ENCODE measurements around the gene FAM8A1.
A peak's percentile ranks its signal among the peaks of the same experiment; 100 is the strongest.

The FAM8A1 gene, protein sequence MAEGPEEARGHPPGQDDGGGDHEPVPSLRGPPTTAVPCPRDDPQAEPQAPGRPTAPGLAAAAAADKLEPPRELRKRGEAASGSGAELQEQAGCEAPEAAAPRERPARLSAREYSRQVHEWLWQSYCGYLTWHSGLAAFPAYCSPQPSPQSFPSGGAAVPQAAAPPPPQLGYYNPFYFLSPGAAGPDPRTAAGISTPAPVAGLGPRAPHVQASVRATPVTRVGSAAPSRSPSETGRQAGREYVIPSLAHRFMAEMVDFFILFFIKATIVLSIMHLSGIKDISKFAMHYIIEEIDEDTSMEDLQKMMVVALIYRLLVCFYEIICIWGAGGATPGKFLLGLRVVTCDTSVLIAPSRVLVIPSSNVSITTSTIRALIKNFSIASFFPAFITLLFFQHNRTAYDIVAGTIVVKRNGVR

DNA sequence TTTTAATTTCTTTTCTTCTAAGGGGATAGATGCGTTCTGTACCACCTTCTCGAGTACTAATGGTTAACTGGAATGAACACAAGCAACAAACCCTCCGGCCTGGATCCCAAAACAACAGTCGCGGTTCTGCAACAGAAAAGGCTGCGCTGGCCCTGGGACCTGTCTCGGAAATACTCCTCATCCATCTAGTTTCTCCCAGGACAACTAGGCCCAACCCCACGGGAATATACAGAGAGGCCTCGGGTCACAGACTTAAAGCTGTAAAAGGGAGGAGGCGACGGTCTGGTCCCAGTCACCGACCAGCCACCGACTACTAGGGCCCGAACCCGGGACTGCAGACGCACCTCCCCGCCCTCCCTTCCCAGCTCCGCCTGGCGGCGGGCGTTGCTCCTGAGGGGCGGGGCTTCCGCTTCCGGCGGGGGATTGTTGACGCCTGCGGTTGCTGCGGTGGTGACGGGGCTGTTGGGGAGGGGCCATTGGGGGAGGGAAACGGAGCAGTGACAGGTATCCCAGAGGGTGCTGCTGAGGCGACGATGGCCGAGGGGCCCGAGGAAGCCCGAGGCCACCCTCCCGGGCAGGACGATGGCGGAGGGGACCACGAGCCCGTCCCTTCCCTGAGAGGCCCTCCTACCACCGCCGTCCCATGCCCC is at the start of gene FAM8A1:
Gene FAM8A1, plus strand, starts transcription at position 426 of the 650 bp plus-strand sequence. Its CDS starts 108 bp downstream, at position 534.
- H3K4me1 ChIP-seq (ENCODE audit: control insufficient read depth in 1 of 2, insufficient read depth in 2 of 2, low read length in 2 of 2) = peaks cover 0 to 7% of the 10 kb centered on the region in 2 donors
- H3K27me3 ChIP-seq (ENCODE audit: control insufficient read depth in 1 of 2, insufficient read depth in 2 of 2, low read length in 2 of 2) = no peaks in the 10 kb centered on the region
- no peaks in the 10 kb centered on the region for H3K9me3 ChIP-seq (ENCODE audit: control insufficient read depth in 1 of 2, low read length in 2 of 2)
- H3K27ac ChIP-seq (ENCODE audit: low read depth, low read length) = peak within 1 kb of the TSS; percentile 92
- peak within 1 kb of the TSS; percentile 73 to 85 for H3K4me3 ChIP-seq (ENCODE audit: low read depth in 1 of 2, low read length in 2 of 2)
- peaks cover 0 to 16% of the 10 kb centered on the region in 2 donors for H3K36me3 ChIP-seq (ENCODE audit: control insufficient read depth in 1 of 2, insufficient read depth in 2 of 2, low read length in 2 of 2)
- peak within 1 kb of the TSS; percentile 78 to 85 for H3K9ac ChIP-seq (ENCODE audit: low read depth in 1 of 2, low read length in 2 of 2)

DNA sequence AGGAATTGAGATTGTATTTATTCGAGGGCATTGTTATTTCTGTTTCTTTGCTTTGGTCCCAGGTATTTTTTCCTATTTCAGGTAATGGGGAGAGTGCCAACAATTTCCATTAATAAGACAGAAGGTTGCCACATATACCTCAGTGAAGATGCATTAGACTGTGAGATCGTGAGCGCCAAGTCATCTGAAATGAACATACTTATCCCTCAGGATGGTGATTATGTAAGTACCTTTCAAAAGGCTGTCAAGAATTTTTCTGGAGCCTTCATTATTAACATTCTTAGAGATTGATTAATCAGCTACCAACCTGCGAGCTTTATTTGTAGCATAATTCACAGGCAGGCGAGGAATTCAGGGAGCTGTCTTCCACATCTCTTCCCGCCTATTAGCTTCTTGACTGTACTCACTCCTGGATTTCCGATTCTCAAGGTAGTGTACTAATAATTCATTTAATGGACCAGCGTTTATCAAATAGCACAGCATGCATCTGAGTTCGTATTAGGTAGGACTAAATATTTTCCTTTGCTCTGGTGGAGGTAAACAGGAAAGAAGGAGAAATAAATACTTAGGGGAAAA is 48.6 kb upstream of the FAM8A1 start:
- H3K27me3 ChIP-seq (ENCODE audit: control insufficient read depth in 1 of 2, insufficient read depth in 2 of 2, low read length in 2 of 2) = no peaks in the 10 kb centered on the region
- H3K4me1 ChIP-seq (ENCODE audit: control insufficient read depth in 1 of 2, insufficient read depth in 2 of 2, low read length in 2 of 2) = no peaks in the 10 kb centered on the region
- no peak overlapping the region for H3K9ac ChIP-seq (ENCODE audit: low read depth in 1 of 2, low read length in 2 of 2)
- H3K27ac ChIP-seq (ENCODE audit: low read depth, low read length) = no peak overlapping the region
- H3K9me3 ChIP-seq (ENCODE audit: control insufficient read depth in 1 of 2, low read length in 2 of 2) = no peaks in the 10 kb centered on the region
- H3K36me3 ChIP-seq (ENCODE audit: control insufficient read depth in 1 of 2, insufficient read depth in 2 of 2, low read length in 2 of 2) = no peaks in the 10 kb centered on the region
- H3K4me3 ChIP-seq (ENCODE audit: low read depth in 1 of 2, low read length in 2 of 2) = no peak overlapping the region

DNA sequence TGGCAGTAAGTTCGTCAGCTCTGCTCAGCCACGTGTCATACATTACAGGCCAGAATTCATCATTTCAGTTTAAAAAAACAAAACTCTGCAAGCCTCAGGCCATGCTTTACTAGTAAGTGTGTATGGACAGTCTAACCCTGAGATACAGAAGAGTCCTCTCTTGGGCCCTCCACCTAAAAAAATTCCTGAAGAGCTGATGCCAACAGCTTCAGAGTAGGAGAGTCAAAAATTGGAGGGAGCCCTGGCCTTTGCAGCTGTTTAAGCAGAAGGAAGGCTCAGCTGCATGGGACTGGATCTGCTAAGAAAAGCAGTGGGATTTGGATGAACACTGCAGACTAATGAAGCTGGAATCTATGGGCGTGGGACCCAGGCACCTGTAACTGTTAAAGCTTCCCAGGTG is 47.2 kb upstream of the FAM8A1 start:
- no peak overlapping the region for H3K9ac ChIP-seq (ENCODE audit: low read depth in 1 of 2, low read length in 2 of 2)
- H3K4me1 ChIP-seq (ENCODE audit: control insufficient read depth in 1 of 2, insufficient read depth in 2 of 2, low read length in 2 of 2) = no peaks in the 10 kb centered on the region
- no peak overlapping the region for H3K27ac ChIP-seq (ENCODE audit: low read depth, low read length)
- H3K36me3 ChIP-seq (ENCODE audit: control insufficient read depth in 1 of 2, insufficient read depth in 2 of 2, low read length in 2 of 2) = no peaks in the 10 kb centered on the region
- no peak overlapping the region for H3K4me3 ChIP-seq (ENCODE audit: low read depth in 1 of 2, low read length in 2 of 2)
- no peaks in the 10 kb centered on the region for H3K27me3 ChIP-seq (ENCODE audit: control insufficient read depth in 1 of 2, insufficient read depth in 2 of 2, low read length in 2 of 2)
- H3K9me3 ChIP-seq (ENCODE audit: control insufficient read depth in 1 of 2, low read length in 2 of 2) = no peaks in the 10 kb centered on the region

DNA sequence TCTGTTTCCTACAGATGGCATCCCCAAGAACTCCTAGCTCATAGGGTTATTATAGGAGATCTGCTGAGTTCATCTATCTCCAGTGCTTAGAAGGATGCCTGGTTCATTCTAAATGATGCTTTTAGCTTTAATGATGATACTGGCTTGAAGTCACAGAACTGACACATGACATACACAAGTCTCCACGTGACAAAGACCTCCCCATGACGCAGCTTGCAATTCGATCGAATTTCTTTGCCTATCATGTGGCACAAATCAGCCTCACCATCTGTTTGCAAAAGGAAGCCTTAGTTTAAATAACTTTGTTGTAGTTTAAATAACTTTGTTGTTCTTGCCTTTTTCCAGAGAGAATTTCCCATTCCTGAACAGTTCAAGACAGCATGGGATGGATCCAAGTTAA is 44.1 kb upstream of the FAM8A1 start:
- H3K9ac ChIP-seq (ENCODE audit: low read depth in 1 of 2, low read length in 2 of 2) = no peak overlapping the region
- no peaks in the 10 kb centered on the region for H3K27me3 ChIP-seq (ENCODE audit: control insufficient read depth in 1 of 2, insufficient read depth in 2 of 2, low read length in 2 of 2)
- H3K4me1 ChIP-seq (ENCODE audit: control insufficient read depth in 1 of 2, insufficient read depth in 2 of 2, low read length in 2 of 2) = no peaks in the 10 kb centered on the region
- no peaks in the 10 kb centered on the region for H3K36me3 ChIP-seq (ENCODE audit: control insufficient read depth in 1 of 2, insufficient read depth in 2 of 2, low read length in 2 of 2)
- no peak overlapping the region for H3K27ac ChIP-seq (ENCODE audit: low read depth, low read length)
- no peaks in the 10 kb centered on the region for H3K9me3 ChIP-seq (ENCODE audit: control insufficient read depth in 1 of 2, low read length in 2 of 2)
- H3K4me3 ChIP-seq (ENCODE audit: low read depth in 1 of 2, low read length in 2 of 2) = no peak overlapping the region

DNA sequence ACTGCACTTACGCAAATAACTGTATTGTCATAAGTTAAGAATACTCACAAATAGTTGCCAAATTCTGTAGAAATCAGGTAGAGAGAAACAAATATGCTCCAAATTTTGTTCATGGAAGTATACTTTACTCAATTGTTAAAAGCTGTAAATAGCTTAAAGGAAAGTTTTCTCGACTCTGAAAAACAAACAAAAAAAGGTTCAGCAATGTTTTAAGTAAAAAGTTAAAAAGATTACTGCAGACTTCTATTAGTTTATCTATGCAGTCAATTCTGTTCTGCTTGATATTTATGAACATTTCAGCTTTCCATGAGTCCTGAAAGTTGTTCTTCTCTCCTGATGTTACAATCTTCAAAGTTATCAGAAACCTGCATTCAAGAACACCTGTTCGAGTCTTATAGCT is 37.5 kb upstream of the FAM8A1 start:
- no peak overlapping the region for H3K9ac ChIP-seq (ENCODE audit: low read depth in 1 of 2, low read length in 2 of 2)
- H3K9me3 ChIP-seq (ENCODE audit: control insufficient read depth in 1 of 2, low read length in 2 of 2) = peaks cover 3% of the 10 kb centered on the region in 2 donors
- no peak overlapping the region for H3K27ac ChIP-seq (ENCODE audit: low read depth, low read length)
- no peaks in the 10 kb centered on the region for H3K36me3 ChIP-seq (ENCODE audit: control insufficient read depth in 1 of 2, insufficient read depth in 2 of 2, low read length in 2 of 2)
- H3K27me3 ChIP-seq (ENCODE audit: control insufficient read depth in 1 of 2, insufficient read depth in 2 of 2, low read length in 2 of 2) = no peaks in the 10 kb centered on the region
- H3K4me1 ChIP-seq (ENCODE audit: control insufficient read depth in 1 of 2, insufficient read depth in 2 of 2, low read length in 2 of 2) = no peaks in the 10 kb centered on the region
- no peak overlapping the region for H3K4me3 ChIP-seq (ENCODE audit: low read depth in 1 of 2, low read length in 2 of 2)

DNA sequence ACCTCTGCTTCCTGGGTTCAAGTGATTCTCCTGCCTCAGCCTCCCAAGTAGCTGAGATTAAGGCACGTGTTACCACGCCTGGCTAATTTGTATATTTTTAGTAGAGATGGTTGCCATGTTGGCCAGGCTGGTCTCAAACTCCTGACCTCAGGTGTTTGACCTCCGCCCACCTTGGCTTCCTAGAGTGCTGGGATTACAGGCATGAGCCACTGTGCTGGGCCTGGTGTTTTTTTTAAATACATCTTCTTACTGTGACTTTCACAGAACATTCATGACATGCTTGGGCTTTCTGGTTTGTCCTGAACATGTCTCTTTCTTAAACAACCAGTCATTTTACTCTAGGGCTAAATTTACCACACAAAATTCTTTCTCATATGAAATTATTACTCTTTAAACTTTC is 34.7 kb upstream of the FAM8A1 start:
- H3K27ac ChIP-seq (ENCODE audit: low read depth, low read length) = no peak overlapping the region
- no peaks in the 10 kb centered on the region for H3K4me1 ChIP-seq (ENCODE audit: control insufficient read depth in 1 of 2, insufficient read depth in 2 of 2, low read length in 2 of 2)
- H3K9ac ChIP-seq (ENCODE audit: low read depth in 1 of 2, low read length in 2 of 2) = no peak overlapping the region
- H3K27me3 ChIP-seq (ENCODE audit: control insufficient read depth in 1 of 2, insufficient read depth in 2 of 2, low read length in 2 of 2) = no peaks in the 10 kb centered on the region
- peaks cover 3% of the 10 kb centered on the region in 2 donors for H3K9me3 ChIP-seq (ENCODE audit: control insufficient read depth in 1 of 2, low read length in 2 of 2)
- no peaks in the 10 kb centered on the region for H3K36me3 ChIP-seq (ENCODE audit: control insufficient read depth in 1 of 2, insufficient read depth in 2 of 2, low read length in 2 of 2)
- no peak overlapping the region for H3K4me3 ChIP-seq (ENCODE audit: low read depth in 1 of 2, low read length in 2 of 2)

DNA sequence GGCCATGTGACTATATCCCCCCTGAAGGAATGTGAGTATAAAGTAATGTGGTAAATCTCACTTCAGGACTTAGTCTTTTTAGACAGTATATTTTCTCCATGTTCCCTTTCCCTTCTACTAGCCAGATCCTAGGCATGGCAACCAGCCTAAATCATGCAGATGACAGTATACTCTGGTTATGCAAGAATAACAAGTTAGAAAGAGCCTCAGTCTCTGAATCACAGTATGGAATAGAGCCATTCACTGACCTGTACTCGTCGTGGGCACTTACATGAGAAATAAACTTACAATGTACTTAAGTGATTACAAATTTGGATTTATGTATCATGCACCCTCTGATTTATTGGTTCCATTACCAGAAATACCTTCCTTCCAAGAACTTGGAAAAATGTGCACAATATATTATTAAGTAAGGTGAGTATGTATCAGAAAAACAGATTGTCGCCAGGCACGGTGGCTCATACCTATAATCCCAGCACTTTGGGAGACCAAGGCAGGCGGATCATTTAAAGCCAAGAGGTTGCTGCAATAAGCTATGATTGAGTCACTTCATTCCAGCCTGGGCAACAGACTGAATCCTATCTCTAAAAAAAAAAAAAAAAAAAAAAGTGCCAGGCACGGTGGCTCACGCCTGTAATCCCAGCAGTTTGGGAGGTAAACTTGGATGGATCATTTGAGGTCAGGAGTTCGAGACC is 25.1 kb upstream of the FAM8A1 start:
- H3K9ac ChIP-seq (ENCODE audit: low read depth in 1 of 2, low read length in 2 of 2) = no peak overlapping the region
- H3K4me1 ChIP-seq (ENCODE audit: control insufficient read depth in 1 of 2, insufficient read depth in 2 of 2, low read length in 2 of 2) = no peaks in the 10 kb centered on the region
- H3K27ac ChIP-seq (ENCODE audit: low read depth, low read length) = no peak overlapping the region
- H3K9me3 ChIP-seq (ENCODE audit: control insufficient read depth in 1 of 2, low read length in 2 of 2) = peaks cover 7% of the 10 kb centered on the region in 2 donors
- H3K36me3 ChIP-seq (ENCODE audit: control insufficient read depth in 1 of 2, insufficient read depth in 2 of 2, low read length in 2 of 2) = no peaks in the 10 kb centered on the region
- no peaks in the 10 kb centered on the region for H3K27me3 ChIP-seq (ENCODE audit: control insufficient read depth in 1 of 2, insufficient read depth in 2 of 2, low read length in 2 of 2)
- no peak overlapping the region for H3K4me3 ChIP-seq (ENCODE audit: low read depth in 1 of 2, low read length in 2 of 2)

DNA sequence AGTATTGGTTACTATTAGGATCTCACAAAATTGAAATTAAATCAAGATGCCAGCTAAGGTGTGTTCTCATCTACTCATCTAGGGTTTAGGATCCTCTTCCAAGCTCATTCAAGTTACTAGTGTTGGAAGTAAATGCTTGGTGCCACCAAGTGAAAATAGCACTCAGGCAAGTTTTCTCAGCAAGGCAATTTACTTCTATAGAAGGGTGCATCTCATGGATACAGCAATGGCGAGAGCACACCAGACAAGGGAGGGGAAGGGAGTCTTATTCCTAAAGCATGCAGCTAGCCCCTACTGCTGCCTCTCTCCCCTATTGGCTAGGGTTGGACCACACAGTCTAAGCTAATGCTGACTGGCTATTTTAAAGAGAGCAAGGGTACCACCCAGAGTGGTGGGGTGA is 23.0 kb upstream of the FAM8A1 start:
- no peak overlapping the region for H3K27ac ChIP-seq (ENCODE audit: low read depth, low read length)
- no peak overlapping the region for H3K4me3 ChIP-seq (ENCODE audit: low read depth in 1 of 2, low read length in 2 of 2)

DNA sequence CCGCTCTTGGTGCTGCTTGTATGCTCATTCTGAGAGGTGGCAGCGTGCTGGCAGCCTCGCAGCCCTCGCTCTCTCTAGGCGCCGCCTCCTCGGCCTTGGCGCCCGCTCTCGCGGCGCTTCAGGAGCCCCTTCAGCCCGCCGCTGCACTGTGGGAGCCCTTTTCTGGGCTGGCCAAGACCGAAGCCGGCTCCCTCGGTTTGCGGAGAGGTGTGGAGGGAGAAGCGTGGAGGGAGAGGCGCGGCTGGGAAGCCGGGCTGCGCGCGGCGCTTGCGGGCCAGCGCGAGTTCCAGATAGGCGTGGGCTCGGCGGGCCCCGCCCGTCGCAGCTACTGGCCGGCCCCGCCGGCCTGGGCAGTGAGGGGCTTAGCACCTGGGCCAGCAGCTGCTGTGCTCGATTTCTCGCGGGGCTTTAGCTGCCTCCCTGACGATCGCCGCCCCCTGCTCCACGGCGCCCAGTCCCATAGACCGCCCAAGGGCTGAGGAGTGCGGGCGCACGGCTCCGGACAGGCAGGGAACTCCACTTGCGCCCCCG is 19.5 kb upstream of the FAM8A1 start:
- peaks cover 7% of the 10 kb centered on the region in 2 donors for H3K9me3 ChIP-seq (ENCODE audit: control insufficient read depth in 1 of 2, low read length in 2 of 2)
- no peaks in the 10 kb centered on the region for H3K4me1 ChIP-seq (ENCODE audit: control insufficient read depth in 1 of 2, insufficient read depth in 2 of 2, low read length in 2 of 2)
- no peak overlapping the region for H3K27ac ChIP-seq (ENCODE audit: low read depth, low read length)
- no peaks in the 10 kb centered on the region for H3K27me3 ChIP-seq (ENCODE audit: control insufficient read depth in 1 of 2, insufficient read depth in 2 of 2, low read length in 2 of 2)
- H3K36me3 ChIP-seq (ENCODE audit: control insufficient read depth in 1 of 2, insufficient read depth in 2 of 2, low read length in 2 of 2) = no peaks in the 10 kb centered on the region
- H3K9ac ChIP-seq (ENCODE audit: low read depth in 1 of 2, low read length in 2 of 2) = no peak overlapping the region
- peak overlapping the region; percentile 35 to 58 for H3K4me3 ChIP-seq (ENCODE audit: low read depth in 1 of 2, low read length in 2 of 2)

More for the DNA sequence above, 23.0 kb upstream of the FAM8A1 start:
- Histone ChIP-seq H3K9me3 (ENCODE audit: control insufficient read depth in 1 of 2, low read length in 2 of 2) (peaks cover 7% of the 10 kb centered on the region in 2 donors), H3K9ac (ENCODE audit: low read depth in 1 of 2, low read length in 2 of 2) (no peak overlapping the region), H3K4me1 (ENCODE audit: control insufficient read depth in 1 of 2, insufficient read depth in 2 of 2, low read length in 2 of 2) (no peaks in the 10 kb centered on the region), H3K36me3 (ENCODE audit: control insufficient read depth in 1 of 2, insufficient read depth in 2 of 2, low read length in 2 of 2) (no peaks in the 10 kb centered on the region), H3K27me3 (ENCODE audit: control insufficient read depth in 1 of 2, insufficient read depth in 2 of 2, low read length in 2 of 2) (no peaks in the 10 kb centered on the region)
